HepG2 (cell line): Measurements from ENCODE around the gene ADAM22. TPM values are rescaled to one million over a fixed set of nuclear protein-coding genes. Genes with fewer than 3 reads are reported as not detected.
A peak's percentile ranks its signal among the peaks of the same experiment; 100 is the strongest.

ENCODE experiments used
- ATAC-seq: fragments of 200-7000 bp; cut with Tn5 transposase; 3 replicates; pipeline ENCODE4 v1.9.1; 2020; ENCODE audit warnings: mild to moderate bottlenecking, moderate library complexity
- BruUV-seq: library from RNA; stranded (reverse); fragments of 400-500 nt; replicated peaks from 2 replicates; lab custom pipeline; 2021; lab: Mats Ljungman, UMichigan
- CTCF ChIA-PET: fragments of 300-600 bp; formaldehyde crosslinking; extraction: SDS; loops from one replicate; lab custom pipeline; 2021; ENCODE audit warnings: low total read pairs, inconsistent platforms, low intra/inter-chr PET ratio; lab: Yijun Ruan, JAX
- POLR2A ChIA-PET: fragments of 350-600 bp; sonication (Branson Sonifier 250); formaldehyde crosslinking; loops from one replicate; lab custom pipeline; 2020; ENCODE audit warnings: antibody characterized with exemption, inconsistent platforms; lab: Yijun Ruan, JAX
- DNase-seq: peaks from one replicate; pipeline ENCODE4 v3.0.0-alpha.2; 2015; ENCODE audit warnings: low spot score
- FAIRE-seq: peaks from 3 replicates; lab custom pipeline; 2011; peaks lifted over from hg19 to GRCh38; lab: Jason Lieb, UNC
- H2AFZ ChIP-seq: one replicate; pipeline ENCODE4 v1.6.1; 2011; ENCODE audit warnings: low read length, inconsistent platforms
- H3K27ac ChIP-seq: fragments of 300-600 bp; 3 replicates; pipeline ENCODE4 v1.8.0; 2011; ENCODE audit warnings: mixed run types, mild to moderate bottlenecking, mixed read lengths, low read length, inconsistent platforms; ENCODE audit not compliant: insufficient read depth; ENCODE audit errors: extremely low read length
- H3K27me3 ChIP-seq, 2 experiments: fragments of 200-600 bp in 1 of 2; 2 replicates in 1 of 2; 3 replicates in 1 of 2; pipeline versions ENCODE4 v1.6.0 to v1.8.0; 2011; ENCODE audit warnings: low read length in 2 of 2, mild to moderate bottlenecking in 2 of 2, moderate library complexity in 2 of 2, inconsistent platforms in 1 of 2; ENCODE audit not compliant: insufficient read depth in 2 of 2, control insufficient read depth in 1 of 2
- H3K36me3 ChIP-seq, 2 experiments: fragments of 200-600 bp in 1 of 2; replicated peaks in 1 of 2; 2 replicates in 1 of 2; 3 replicates in 1 of 2; pipeline versions ENCODE4 v1.5.1 to v1.8.0; 2011; ENCODE audit warnings: low read length in 2 of 2, inconsistent platforms in 1 of 2; ENCODE audit not compliant: insufficient read depth in 2 of 2, control insufficient read depth in 1 of 2
- H3K4me1 ChIP-seq: 2 replicates; pipeline ENCODE4 v1.5.1; 2012; ENCODE audit warnings: low read length, inconsistent platforms; ENCODE audit not compliant: insufficient read depth
- H3K4me2 ChIP-seq: 2 replicates; pipeline ENCODE4 v1.6.0; 2011; ENCODE audit warnings: low read depth, low read length, inconsistent platforms
- H3K4me3 ChIP-seq, 3 experiments: fragments of 200-600 bp in 1 of 3; sonication (generic), shearing (Covaris generic) in 1 of 3; replicated peaks in 1 of 3; 2 replicates each; pipeline ENCODE4 v1.5.1; 2011 to 2016; ENCODE audit warnings: low read length in 3 of 3, inconsistent platforms in 2 of 3, low read depth in 2 of 3, mild to moderate bottlenecking in 2 of 3, control low read depth in 1 of 3, mixed read lengths in 1 of 3; ENCODE audit not compliant: insufficient read depth in 1 of 3
- H3K79me2 ChIP-seq: one replicate; pipeline ENCODE4 v1.6.1; 2011; ENCODE audit warnings: low read length, inconsistent platforms; ENCODE audit not compliant: insufficient read depth
- H3K9ac ChIP-seq: 2 replicates; pipeline ENCODE4 v1.6.0; 2011; ENCODE audit warnings: mild to moderate bottlenecking, low read depth, low read length, inconsistent platforms; ENCODE audit not compliant: insufficient read depth
- H3K9me3 ChIP-seq: 2 replicates; pipeline ENCODE4 v1.5.1; 2012; ENCODE audit warnings: mild to moderate bottlenecking, low read length
- H4K20me1 ChIP-seq: 2 replicates; pipeline ENCODE4 v1.6.0; 2011; ENCODE audit warnings: inconsistent platforms, mild to moderate bottlenecking, low read length, moderate library complexity; ENCODE audit not compliant: insufficient read depth
- ATF7-NPFF ChIP-seq: sonication (generic); formaldehyde crosslinking; IDR thresholded peaks from 2 replicates; pipeline ENCODE4 v1.8.1; 2023; ENCODE audit warnings: mild to moderate bottlenecking, low read depth, missing genetic modification reagents, moderate library complexity
- KDM3A ChIP-seq: IDR thresholded peaks from 2 replicates; pipeline ENCODE4 v1.6.1; 2018; ENCODE audit warnings: low read depth, missing compliant biosample characterization
- WGBS: methylation state at CpG from one replicate; pipeline ENCODE4 v1.1.6; 2017; ENCODE audit warnings: low lambda C conversion rate; 5-methylcytosine and 5-hydroxymethylcytosine counted together
- in situ Hi-C: cut with HindIII; loops from 2 replicates; pipeline ENCODE4 v1.10.0; 2017; ENCODE audit warnings: low pct_unique_long_range_greater_than_20kb; ENCODE audit not compliant: extremely low pct_ligation_motif_present
- intact Hi-C: fragments of 100-400 bp; cut with micrococcal nuclease; formaldehyde crosslinking; loops from one replicate; pipeline ENCODE4 v1.10.0; 2022; ENCODE audit not compliant: unreplicated experiment
- polyA plus RNA-seq, 8 experiments: library from polyadenylated mRNA; depleted of rRNA in 3 of 8; stranded (reverse) in 7 of 8; unstranded in 1 of 8; fragments of >200 nt; fragmentation: Illumina TruSeq in 4 of 8; extraction: Trizol in 4 of 8; gene quantifications; 2 replicates each; pipeline versions ENCODE4 v1.2.1 to v1.2.3, GENCODE V29; 2011 to 2016; ENCODE audit warnings: low read depth in 4 of 8, missing spikeins in 1 of 8, mixed read lengths in 1 of 8; ENCODE audit not compliant: insufficient read depth in 1 of 8
- total RNA-seq, 5 experiments: library from RNA; depleted of rRNA; stranded (reverse); fragments of >200 nt; fragmentation: Illumina TruSeq; extraction: Trizol; gene quantifications; 2 replicates each; pipeline ENCODE4 v1.2.3, GENCODE V29; 2016; ENCODE audit warnings: low read depth in 1 of 5
- TF ChIP-seq, protein P1 (sequence below): sonication (generic); formaldehyde crosslinking; IDR thresholded peaks from 2 replicates; pipeline ENCODE4 v1.5.0; 2020; ENCODE audit warnings: mild to moderate bottlenecking, missing genetic modification reagents, moderate library complexity
- TF ChIP-seq, protein P2 (sequence below): sonication (generic); formaldehyde crosslinking; IDR thresholded peaks from 2 replicates; pipeline ENCODE4 v1.4.0; 2020; ENCODE audit warnings: missing genetic modification reagents, borderline replicate concordance

The ADAM22 gene
- total and polyA plus RNA-seq, 2 of the 13 experiments (the other 11 are each of a cell fraction or from before 2014, with no cell fraction given): 1.9 to 6.7 TPM

DNA sequence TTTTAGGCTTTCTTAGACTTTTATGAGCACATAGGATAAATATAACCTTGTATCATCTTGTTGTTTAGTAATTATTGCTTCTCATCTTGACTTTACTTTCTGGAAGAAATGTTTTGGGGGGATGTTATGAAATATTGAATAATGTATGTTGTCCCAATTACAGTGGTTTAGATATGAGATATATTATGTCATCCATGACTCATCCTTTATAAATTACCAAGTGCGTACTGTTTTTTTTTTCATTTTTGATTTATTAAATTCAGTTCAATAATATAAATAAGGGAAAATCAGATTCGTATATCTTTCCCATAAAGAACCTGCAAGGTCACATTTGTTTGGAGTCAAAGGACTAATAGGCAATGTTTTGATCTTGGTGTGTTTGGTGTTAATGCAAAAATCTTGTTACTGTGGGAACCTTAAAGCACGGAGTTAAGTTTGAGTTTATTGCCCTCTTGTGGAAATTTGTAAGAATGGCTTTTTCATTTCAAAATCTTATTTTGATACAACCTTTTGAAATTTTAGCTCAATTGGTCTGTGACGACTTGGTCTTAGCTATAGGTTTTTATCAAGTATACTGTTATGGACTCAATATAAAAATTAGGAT is 177.2 kb downstream of the ADAM22 start (continued):
- TF ChIP-seq, protein P1, sequence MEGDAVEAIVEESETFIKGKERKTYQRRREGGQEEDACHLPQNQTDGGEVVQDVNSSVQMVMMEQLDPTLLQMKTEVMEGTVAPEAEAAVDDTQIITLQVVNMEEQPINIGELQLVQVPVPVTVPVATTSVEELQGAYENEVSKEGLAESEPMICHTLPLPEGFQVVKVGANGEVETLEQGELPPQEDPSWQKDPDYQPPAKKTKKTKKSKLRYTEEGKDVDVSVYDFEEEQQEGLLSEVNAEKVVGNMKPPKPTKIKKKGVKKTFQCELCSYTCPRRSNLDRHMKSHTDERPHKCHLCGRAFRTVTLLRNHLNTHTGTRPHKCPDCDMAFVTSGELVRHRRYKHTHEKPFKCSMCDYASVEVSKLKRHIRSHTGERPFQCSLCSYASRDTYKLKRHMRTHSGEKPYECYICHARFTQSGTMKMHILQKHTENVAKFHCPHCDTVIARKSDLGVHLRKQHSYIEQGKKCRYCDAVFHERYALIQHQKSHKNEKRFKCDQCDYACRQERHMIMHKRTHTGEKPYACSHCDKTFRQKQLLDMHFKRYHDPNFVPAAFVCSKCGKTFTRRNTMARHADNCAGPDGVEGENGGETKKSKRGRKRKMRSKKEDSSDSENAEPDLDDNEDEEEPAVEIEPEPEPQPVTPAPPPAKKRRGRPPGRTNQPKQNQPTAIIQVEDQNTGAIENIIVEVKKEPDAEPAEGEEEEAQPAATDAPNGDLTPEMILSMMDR (CRISPR knock-in tag): peak; percentile 59
- TF ChIP-seq, protein P2, sequence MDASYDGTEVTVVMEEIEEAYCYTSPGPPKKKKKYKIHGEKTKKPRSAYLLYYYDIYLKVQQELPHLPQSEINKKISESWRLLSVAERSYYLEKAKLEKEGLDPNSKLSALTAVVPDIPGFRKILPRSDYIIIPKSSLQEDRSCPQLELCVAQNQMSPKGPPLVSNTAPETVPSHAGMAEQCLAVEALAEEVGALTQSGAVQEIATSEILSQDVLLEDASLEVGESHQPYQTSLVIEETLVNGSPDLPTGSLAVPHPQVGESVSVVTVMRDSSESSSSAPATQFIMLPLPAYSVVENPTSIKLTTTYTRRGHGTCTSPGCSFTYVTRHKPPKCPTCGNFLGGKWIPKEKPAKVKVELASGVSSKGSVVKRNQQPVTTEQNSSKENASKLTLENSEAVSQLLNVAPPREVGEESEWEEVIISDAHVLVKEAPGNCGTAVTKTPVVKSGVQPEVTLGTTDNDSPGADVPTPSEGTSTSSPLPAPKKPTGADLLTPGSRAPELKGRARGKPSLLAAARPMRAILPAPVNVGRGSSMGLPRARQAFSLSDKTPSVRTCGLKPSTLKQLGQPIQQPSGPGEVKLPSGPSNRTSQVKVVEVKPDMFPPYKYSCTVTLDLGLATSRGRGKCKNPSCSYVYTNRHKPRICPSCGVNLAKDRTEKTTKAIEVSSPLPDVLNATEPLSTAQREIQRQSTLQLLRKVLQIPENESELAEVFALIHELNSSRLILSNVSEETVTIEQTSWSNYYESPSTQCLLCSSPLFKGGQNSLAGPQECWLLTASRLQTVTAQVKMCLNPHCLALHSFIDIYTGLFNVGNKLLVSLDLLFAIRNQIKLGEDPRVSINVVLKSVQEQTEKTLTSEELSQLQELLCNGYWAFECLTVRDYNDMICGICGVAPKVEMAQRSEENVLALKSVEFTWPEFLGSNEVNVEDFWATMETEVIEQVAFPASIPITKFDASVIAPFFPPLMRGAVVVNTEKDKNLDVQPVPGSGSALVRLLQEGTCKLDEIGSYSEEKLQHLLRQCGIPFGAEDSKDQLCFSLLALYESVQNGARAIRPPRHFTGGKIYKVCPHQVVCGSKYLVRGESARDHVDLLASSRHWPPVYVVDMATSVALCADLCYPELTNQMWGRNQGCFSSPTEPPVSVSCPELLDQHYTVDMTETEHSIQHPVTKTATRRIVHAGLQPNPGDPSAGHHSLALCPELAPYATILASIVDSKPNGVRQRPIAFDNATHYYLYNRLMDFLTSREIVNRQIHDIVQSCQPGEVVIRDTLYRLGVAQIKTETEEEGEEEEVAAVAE: no peak
- TF ChIP-seq KDM3A (CRISPR knock-in tag): no peak
- TF ChIP-seq, all 625 proteins: peak for 8

DNA sequence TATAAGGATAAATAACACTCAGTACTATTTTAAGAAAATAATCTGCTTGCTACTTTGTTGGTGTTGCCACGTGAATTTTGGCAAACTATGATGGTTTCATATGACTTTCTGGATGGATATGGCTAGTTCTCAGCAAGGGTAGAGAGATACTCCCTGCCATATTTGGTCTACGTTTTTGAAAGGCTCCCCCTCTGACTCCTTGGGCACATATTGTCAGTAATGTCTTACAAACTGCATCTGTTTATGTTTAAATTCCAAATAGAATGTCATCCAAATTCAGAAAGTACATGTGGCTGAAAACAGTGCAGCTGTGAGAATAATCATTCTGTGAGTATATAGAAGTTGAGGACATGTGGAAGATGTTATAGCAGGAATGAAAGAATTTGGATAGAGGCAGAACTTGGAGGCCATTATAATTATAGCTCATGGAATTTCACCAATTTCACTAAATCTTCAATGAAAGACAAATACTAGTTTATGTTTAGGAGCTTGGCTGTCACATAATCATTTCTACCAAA is 178.0 kb downstream of the ADAM22 start:
- Histone ChIP-seq H3K36me3 (no peaks in the 10 kb centered on the region), H3K27ac (no peak overlapping the region)
- POLR2A ChIA-PET: no interaction called here
- DNase-seq (no peak), ATAC-seq (no peak)
- no peak for TF ChIP-seq ATF7-NPFF (CRISPR knock-in tag)
- TF ChIP-seq, all 625 proteins: peak for 0
- H3K9ac ChIP-seq: no peak overlapping the region
- in situ Hi-C loops: no loop called here
- CTCF ChIA-PET: interaction anchor here (1.6 kb wide), 1 partner anchor 314 kb away, joined by 9 read pairs; no protein-coding TSS in a partner anchor
- H3K4me2 ChIP-seq: no peak overlapping the region
- 0 out of 2 replicates have a peak, but pooled peaks cover 8% of the 10 kb centered on the region for H3K4me1 ChIP-seq
- no peaks in the 10 kb centered on the region for H3K79me2 ChIP-seq
- H3K27me3 ChIP-seq: no peaks in the 10 kb centered on the region
- H4K20me1 ChIP-seq: no peaks in the 10 kb centered on the region
- H3K9me3 ChIP-seq: no peaks in the 10 kb centered on the region
- H3K4me3 ChIP-seq: no peak overlapping the region
- no TSS peak for BruUV-seq
- 39% methylated on average over 2 of the region's 2 CpGs for WGBS
- FAIRE-seq: no peak
- H2AFZ ChIP-seq: no peak overlapping the region
- intact Hi-C loops: loop anchor here (1.0 kb wide), 3 partner anchors 178 to 315 kb away; partner anchors contain the start of gene ADAM22
